MCF 10A (cell line): Measurements from ENCODE around the gene MED10. TPM values are rescaled to one million over a fixed set of nuclear protein-coding genes. Genes with fewer than 3 reads are reported as not detected.

ENCODE experiments used
- BruUV-seq: library from RNA; stranded (reverse); fragments of 400-500 nt; replicated peaks from 2 replicates; lab custom pipeline; 2021; lab: Mats Ljungman, UMichigan
- CTCF ChIA-PET: fragments of 300-600 bp; sonication (Branson Sonifier 250); formaldehyde crosslinking; extraction: SDS; loops from one replicate; lab custom pipeline; 2021; ENCODE audit warnings: antibody characterized with exemption, inconsistent platforms; lab: Yijun Ruan, JAX
- POLR2A ChIA-PET: fragments of 300-600, 350-650 bp; sonication (Branson Sonifier 250); formaldehyde crosslinking; extraction: SDS; loops from one replicate; lab custom pipeline; 2020; ENCODE audit warnings: antibody characterized with exemption, inconsistent platforms; lab: Yijun Ruan, JAX
- DNase-seq: peaks from one replicate; pipeline ENCODE4 v3.0.0-alpha.2; 2018; ENCODE audit not compliant: unreplicated experiment
- H3K27ac Mint-ChIP-seq: one replicate; pipeline ENCODE4 v1.8.0; 2022; ENCODE audit warnings: mild to moderate bottlenecking, low read depth, mixed read lengths; ENCODE audit not compliant: unreplicated experiment
- H3K27me3 Mint-ChIP-seq: one replicate; pipeline ENCODE4 v1.8.0; 2022; ENCODE audit warnings: mixed read lengths; ENCODE audit not compliant: insufficient read depth, unreplicated experiment
- H3K36me3 Mint-ChIP-seq: one replicate; pipeline ENCODE4 v1.8.0; 2022; ENCODE audit warnings: mild to moderate bottlenecking, moderate library complexity, mixed read lengths; ENCODE audit not compliant: insufficient read depth, unreplicated experiment
- H3K4me1 Mint-ChIP-seq: one replicate; pipeline ENCODE4 v1.8.0; 2022; ENCODE audit warnings: mixed read lengths; ENCODE audit not compliant: insufficient read depth, unreplicated experiment
- H3K4me3 Mint-ChIP-seq: one replicate; pipeline ENCODE4 v1.8.0; 2022; ENCODE audit warnings: mild to moderate bottlenecking, moderate library complexity, mixed read lengths; ENCODE audit not compliant: unreplicated experiment
- H3K9me3 Mint-ChIP-seq: one replicate; pipeline ENCODE4 v1.8.0; 2022; ENCODE audit warnings: mixed read lengths; ENCODE audit not compliant: unreplicated experiment
- intact Hi-C: fragments of 100-400 bp; cut with micrococcal nuclease; formaldehyde crosslinking; loops from 2 replicates; pipeline ENCODE4 v1.14.1; 2022
- total RNA-seq: library from RNA; stranded (reverse); gene quantifications from 2 replicates; pipeline ENCODE4 v1.2.3, GENCODE V29; 2022
- TF ChIP-seq, protein P1 (sequence below): fragments of 200-600 bp; IDR thresholded peaks from one replicate; pipeline ENCODE4 v1.8.0; 2022; ENCODE audit warnings: antibody characterized with exemption, mild to moderate bottlenecking; ENCODE audit not compliant: unreplicated experiment

MED10 gene
- total RNA-seq, 1 experiment from 2014 or later, result 85.1 TPM

DNA sequence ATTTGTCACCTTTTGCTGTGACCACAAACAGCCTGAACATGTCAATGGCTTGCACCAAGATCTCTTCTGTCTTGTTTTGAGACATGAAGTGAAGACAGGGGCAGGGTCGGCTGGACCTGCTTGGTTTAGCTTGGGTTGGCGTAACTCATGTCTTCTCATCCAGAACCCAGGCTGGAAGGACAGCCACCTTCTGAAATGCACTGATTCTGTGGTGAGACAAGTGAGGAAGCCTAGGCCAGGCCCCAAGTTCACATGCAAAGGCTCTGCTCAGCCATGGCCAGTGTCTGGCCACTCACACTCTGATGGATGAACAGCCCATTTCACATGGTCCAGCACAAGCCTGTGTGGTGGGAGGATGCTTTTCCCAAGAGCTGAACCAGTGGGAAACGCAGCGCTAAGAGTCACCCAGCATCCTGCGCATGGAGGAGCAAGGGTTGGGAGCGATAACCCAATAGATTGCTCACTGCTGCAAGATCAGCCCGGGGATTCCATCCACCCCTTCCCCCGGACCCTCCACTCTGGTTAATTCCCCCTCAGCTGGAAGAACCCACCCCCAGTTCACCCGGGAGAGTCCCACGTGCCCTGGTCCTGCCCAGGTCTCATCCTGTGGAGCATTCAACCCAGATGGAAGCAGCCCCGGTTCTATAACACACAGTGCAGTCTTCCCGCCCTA, 16.2 kb upstream of the MED10 start:
- Mint-ChIP-seq H3K36me3 (peaks cover 5% of the 10 kb centered on the region), H3K4me3 (no peak overlapping the region), H3K27me3 (peaks cover 50% of the 10 kb centered on the region), H3K27ac (no peak overlapping the region), H3K9me3 (no peaks in the 10 kb centered on the region), H3K4me1 (no peaks in the 10 kb centered on the region)
- ChIA-PET CTCF (interaction anchor here (0.6 kb wide), 2 partner anchors 235 to 900 kb away, joined by 3 to 6 read pairs; no protein-coding TSS in a partner anchor), POLR2A (no interaction called here)
- TF ChIP-seq, protein P1, sequence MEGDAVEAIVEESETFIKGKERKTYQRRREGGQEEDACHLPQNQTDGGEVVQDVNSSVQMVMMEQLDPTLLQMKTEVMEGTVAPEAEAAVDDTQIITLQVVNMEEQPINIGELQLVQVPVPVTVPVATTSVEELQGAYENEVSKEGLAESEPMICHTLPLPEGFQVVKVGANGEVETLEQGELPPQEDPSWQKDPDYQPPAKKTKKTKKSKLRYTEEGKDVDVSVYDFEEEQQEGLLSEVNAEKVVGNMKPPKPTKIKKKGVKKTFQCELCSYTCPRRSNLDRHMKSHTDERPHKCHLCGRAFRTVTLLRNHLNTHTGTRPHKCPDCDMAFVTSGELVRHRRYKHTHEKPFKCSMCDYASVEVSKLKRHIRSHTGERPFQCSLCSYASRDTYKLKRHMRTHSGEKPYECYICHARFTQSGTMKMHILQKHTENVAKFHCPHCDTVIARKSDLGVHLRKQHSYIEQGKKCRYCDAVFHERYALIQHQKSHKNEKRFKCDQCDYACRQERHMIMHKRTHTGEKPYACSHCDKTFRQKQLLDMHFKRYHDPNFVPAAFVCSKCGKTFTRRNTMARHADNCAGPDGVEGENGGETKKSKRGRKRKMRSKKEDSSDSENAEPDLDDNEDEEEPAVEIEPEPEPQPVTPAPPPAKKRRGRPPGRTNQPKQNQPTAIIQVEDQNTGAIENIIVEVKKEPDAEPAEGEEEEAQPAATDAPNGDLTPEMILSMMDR, result no peak
- intact Hi-C loops, result no loop called here
- no peak for DNase-seq
- no TSS peak for BruUV-seq

DNA sequence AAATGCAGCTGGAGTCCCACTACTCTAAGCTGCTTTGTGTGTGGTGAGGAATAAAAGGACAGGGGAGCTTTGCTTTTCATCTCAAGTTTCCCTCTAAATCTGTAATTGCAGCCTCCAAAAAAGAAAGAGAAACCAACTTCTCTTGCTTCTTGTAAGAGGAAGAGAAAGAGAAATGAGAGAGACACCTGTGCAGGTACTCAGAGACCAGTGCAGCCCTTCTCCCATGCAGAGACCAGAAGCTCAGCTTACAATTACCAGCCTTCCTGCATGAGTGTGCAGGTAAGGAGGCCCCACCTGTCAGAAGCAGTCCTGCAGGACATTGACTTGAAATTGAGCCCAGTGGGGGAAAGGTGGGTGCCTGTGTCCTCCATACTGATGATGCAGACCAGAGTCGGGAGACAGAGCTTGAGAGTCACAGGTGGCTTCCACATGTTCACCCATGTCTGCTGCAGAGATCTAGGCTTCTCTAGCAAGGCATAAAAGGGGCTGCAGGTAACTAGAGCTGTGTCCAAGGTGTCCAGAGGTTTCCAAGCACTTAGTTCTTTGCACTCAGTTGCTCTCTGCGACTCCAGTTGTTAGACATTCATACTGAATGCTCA, 15.3 kb upstream of the MED10 start:
- TF ChIP-seq, protein P1, result no peak
- H3K36me3 Mint-ChIP-seq, result peaks cover 5% of the 10 kb centered on the region
- POLR2A ChIA-PET, result no interaction called here
- no peak overlapping the region for H3K27ac Mint-ChIP-seq
- no peaks in the 10 kb centered on the region for H3K9me3 Mint-ChIP-seq
- H3K4me1 Mint-ChIP-seq, result no peaks in the 10 kb centered on the region
- no peak overlapping the region for H3K4me3 Mint-ChIP-seq
- H3K27me3 Mint-ChIP-seq, result peaks cover 54% of the 10 kb centered on the region
- intact Hi-C loops, result no loop called here
- DNase-seq, result no peak
- CTCF ChIA-PET, result interaction anchor here (0.6 kb wide), 1 partner anchor 234 kb away, joined by 3 read pairs; no protein-coding TSS in a partner anchor
- no TSS peak for BruUV-seq

DNA sequence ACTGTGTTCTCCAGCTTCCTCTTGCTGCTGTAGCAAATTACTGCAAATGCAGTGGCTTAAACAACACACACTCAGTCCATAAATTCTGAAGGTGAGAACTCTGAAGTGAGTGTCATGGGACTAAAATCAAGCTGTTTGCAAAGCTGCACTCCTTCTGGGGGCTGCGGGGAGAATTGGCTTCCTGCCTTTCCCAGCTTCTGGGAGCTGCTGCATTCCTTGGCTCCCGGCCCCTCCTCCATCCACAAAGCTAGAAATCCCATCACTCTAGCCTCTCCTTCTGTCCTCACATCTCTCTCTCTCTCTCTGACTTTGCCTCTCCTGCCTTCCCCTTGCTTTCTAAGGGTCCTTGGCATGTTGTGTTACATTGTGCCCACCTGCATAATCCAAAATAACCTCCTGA, 14.2 kb upstream of the MED10 start:
- intact Hi-C loops, result no loop called here
- Mint-ChIP-seq H3K4me3 (no peak overlapping the region), H3K36me3 (peaks cover 5% of the 10 kb centered on the region), H3K9me3 (no peaks in the 10 kb centered on the region), H3K27me3 (peaks cover 57% of the 10 kb centered on the region), H3K4me1 (no peaks in the 10 kb centered on the region), H3K27ac (no peak overlapping the region)
- no TSS peak for BruUV-seq
- ChIA-PET POLR2A (no interaction called here), CTCF (no interaction called here)
- TF ChIP-seq, protein P1, result no peak
- no peak for DNase-seq

DNA sequence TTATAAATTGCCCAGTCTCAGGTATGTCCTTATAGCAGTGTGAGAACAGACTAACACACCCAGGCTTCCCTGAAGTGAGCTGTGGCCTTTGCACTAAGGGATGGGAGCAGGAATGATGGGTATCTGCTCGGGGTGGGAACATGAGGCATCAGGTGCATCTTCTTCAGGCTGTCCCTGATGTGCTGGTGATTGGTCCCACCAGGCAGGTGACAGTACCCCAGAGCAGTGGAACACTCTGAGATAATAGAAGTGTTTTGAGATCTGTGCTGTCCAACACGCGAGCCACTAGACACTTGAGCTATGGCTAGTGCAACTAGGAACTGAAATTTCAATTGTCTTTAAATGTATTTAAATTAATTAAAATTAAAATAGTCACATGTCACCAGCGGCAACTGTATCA, 12.8 kb upstream of the MED10 start:
- no peak for DNase-seq
- no peaks in the 10 kb centered on the region for H3K9me3 Mint-ChIP-seq
- peaks cover 71% of the 10 kb centered on the region for H3K27me3 Mint-ChIP-seq
- ChIA-PET CTCF (interaction anchor here (0.6 kb wide), 1 partner anchor 43 kb away, joined by 3 read pairs; no protein-coding TSS in a partner anchor), POLR2A (no interaction called here)
- H3K4me1 Mint-ChIP-seq, result no peaks in the 10 kb centered on the region
- BruUV-seq, result no TSS peak
- no peak overlapping the region for H3K4me3 Mint-ChIP-seq
- TF ChIP-seq, protein P1, result no peak
- peaks cover 5% of the 10 kb centered on the region for H3K36me3 Mint-ChIP-seq
- H3K27ac Mint-ChIP-seq, result no peak overlapping the region
- intact Hi-C loops, result no loop called here
